Activated naive CD8-positive, alpha-beta T cell treated with anti-CD3 and anti-CD28 coated beads, Interleukin-2, amount 10 ng/mL, durations not matched to agents 7 days and 5 days (primary cell): ENCODE measurements around the gene SLC38A2. TPM values are rescaled to one million over a fixed set of nuclear protein-coding genes. Genes with fewer than 3 reads are reported as not detected.

Experiments used
- ATAC-seq: fragments of 150-1000 bp; cut with Tn5 transposase; one replicate; pipeline ENCODE4 v1.10.0; 2021; ENCODE audit warnings: low read depth, moderate library complexity
- POLR2A ChIA-PET: fragments of 350-600 bp; sonication (Branson Sonifier 250); formaldehyde crosslinking; loops from one replicate; lab custom pipeline; 2021; ENCODE audit warnings: antibody characterized with exemption; lab: Charles Lee
- DNase-seq: peaks from one replicate; pipeline ENCODE4 v3.0.0; 2021
- H3K27ac Mint-ChIP-seq: one replicate; pipeline ENCODE4 v1.8.0; 2022; ENCODE audit warnings: mild to moderate bottlenecking, mixed read lengths
- H3K27me3 Mint-ChIP-seq: one replicate; pipeline ENCODE4 v1.8.0; 2022; ENCODE audit warnings: mild to moderate bottlenecking, moderate library complexity, mixed read lengths
- H3K36me3 Mint-ChIP-seq: one replicate; pipeline ENCODE4 v1.8.0; 2021; ENCODE audit warnings: mild to moderate bottlenecking, mixed read lengths
- H3K4me1 Mint-ChIP-seq: one replicate; pipeline ENCODE4 v1.8.0; 2021; ENCODE audit warnings: mixed read lengths
- H3K4me3 Mint-ChIP-seq: one replicate; pipeline ENCODE4 v1.8.0; 2022; ENCODE audit warnings: mild to moderate bottlenecking, moderate library complexity, mixed read lengths
- H3K9me3 Mint-ChIP-seq: one replicate; pipeline ENCODE4 v1.8.0; 2021; ENCODE audit warnings: mixed read lengths
- total RNA-seq, 2 experiments: library from RNA; stranded (reverse); gene quantifications; one replicate each; pipeline ENCODE4 v1.2.3, GENCODE V29; 2021

The SLC38A2 gene
- total RNA-seq, 2 experiments from 2014 or later: 227 to 253 TPM

DNA sequence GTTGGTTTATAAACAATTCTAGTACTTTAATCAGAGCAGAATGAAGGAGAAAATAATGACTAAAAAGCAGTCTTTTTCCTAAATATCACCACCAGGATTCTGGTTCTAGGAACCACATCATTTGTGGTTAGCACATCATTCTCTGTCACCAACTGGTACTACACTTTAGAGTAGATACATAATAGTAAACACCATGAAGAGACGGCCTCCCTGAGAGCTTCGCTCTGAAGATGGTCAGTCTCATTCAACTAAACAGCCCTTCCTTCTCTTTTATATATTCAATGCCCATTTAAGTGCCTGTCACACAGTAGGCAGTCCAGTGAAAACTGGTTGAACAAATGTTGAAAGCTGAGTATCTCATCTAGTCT is 10.9 kb downstream of the SLC38A2 start:
- ATAC-seq: peak; percentile 20

DNA sequence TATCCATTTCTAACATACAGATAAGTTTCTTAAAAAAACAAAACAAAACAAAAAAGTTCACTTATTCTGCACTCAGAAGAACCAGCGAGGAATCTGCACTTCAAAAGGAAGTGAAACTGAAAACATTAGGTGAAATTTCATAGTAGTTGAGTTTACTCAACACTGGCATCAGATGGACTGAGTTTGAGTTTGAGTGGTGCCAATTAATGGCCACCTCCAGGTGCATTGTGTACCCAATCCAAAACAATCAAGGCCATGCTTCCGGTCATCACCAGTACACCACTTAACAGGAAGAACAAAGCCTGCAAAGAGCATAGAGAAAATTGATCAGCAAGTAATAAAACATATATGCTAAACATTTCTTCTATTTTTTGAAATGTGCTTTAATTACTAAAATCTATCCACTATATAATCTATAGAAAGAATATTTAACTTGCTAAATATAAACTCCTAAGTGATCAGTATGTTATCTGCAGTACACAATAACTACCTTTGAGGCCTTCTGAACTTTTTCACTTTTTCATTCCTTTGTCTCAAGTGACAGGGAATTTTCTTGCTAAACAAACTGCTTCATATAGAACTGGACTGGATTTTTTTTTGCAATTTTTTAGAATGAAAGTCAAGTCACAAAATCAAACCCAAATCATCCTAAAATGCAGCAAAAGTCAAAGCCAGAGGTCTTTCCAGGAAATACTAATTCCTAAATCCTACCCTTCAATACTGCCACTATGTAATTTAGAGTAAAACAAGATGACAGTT is 11.5 kb downstream of the SLC38A2 start:
- Mint-ChIP-seq H3K36me3 (peaks cover 61% of the 10 kb centered on the region), H3K9me3 (no peaks in the 10 kb centered on the region), H3K4me1 (peaks cover 40% of the 10 kb centered on the region), H3K27me3 (no peaks in the 10 kb centered on the region), H3K27ac (peak overlapping the region; percentile 66), H3K4me3 (peak overlapping the region; percentile 15)
- no peak for DNase-seq
- POLR2A ChIA-PET: interaction anchor here (0.9 to 1.5 kb wide), 3 partner anchors 9 to 236 kb away, joined by 3 to 4 read pairs (median 3); no protein-coding TSS in a partner anchor
- ATAC-seq: peak; percentile 31

More for the DNA sequence above, 10.9 kb downstream of the SLC38A2 start:
- Mint-ChIP-seq H3K9me3 (no peaks in the 10 kb centered on the region), H3K27ac (peak overlapping the region; percentile 28), H3K4me1 (peaks cover 42% of the 10 kb centered on the region), H3K4me3 (no peak overlapping the region), H3K36me3 (peaks cover 64% of the 10 kb centered on the region), H3K27me3 (no peaks in the 10 kb centered on the region)
- POLR2A ChIA-PET: interaction anchor here (0.5 to 1.5 kb wide), 4 partner anchors 9 to 237 kb away, joined by 3 to 4 read pairs (median 3); no protein-coding TSS in a partner anchor
- no peak for DNase-seq

DNA sequence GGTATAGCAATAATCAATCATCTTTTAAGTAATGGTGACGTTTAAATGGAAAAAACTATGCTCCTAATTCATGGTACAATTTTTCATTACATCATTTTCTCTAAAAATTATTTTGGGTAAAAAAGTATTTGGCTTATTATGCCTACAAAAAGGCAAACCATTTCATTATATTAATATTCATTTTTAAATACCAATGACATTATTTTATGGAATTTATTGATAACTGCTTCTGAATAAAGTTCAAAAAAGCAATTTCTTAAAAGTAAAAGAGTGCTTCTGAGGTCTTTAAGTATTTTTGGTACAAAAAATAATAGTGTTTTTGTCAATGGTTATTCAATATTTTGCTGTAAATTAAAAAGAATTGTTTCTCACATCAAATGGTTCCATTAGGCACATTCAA is 12.2 kb downstream of the SLC38A2 start:
- H3K36me3 Mint-ChIP-seq: peaks cover 56% of the 10 kb centered on the region
- POLR2A ChIA-PET: no interaction called here
- H3K27ac Mint-ChIP-seq: no peak overlapping the region
- no peaks in the 10 kb centered on the region for H3K9me3 Mint-ChIP-seq
- H3K4me3 Mint-ChIP-seq: no peak overlapping the region
- no peak for DNase-seq
- H3K4me1 Mint-ChIP-seq: peaks cover 34% of the 10 kb centered on the region
- ATAC-seq: no peak
- H3K27me3 Mint-ChIP-seq: no peaks in the 10 kb centered on the region

DNA sequence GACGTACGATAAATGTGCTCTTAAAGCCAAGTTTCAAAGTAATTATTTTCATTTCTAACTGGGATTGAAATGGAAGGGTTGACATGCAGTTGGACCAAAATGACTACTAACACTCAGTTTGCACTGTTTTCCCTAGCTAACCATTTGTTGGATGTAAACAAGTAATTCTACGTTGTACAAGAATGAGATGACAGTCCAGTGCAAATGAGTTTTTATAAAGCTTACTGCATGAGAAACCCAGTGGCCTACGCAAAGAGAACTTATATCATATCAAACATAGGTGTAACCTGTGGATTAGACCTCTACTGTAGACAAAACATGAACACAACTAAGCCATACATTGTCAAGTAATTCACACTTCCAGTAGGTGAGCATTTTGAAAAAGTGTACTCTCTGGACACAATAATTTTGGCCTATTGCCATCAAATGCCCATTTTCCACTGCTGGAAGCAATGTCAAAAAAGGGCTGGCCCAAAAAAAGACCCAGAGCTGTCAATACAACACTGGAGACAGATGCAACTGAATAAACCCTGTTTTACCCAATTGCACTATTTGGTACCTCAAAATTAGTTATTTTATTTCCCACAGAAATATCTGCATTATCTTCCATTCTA is 12.8 kb downstream of the SLC38A2 start:
- POLR2A ChIA-PET: interaction anchor here (1.1 kb wide), 1 partner anchor 11 kb away, joined by 5 read pairs; no protein-coding TSS in a partner anchor
- ATAC-seq (no peak), DNase-seq (no peak)
- H3K4me3 Mint-ChIP-seq: no peak overlapping the region
- H3K4me1 Mint-ChIP-seq: peaks cover 29% of the 10 kb centered on the region
- no peaks in the 10 kb centered on the region for H3K9me3 Mint-ChIP-seq
- no peaks in the 10 kb centered on the region for H3K27me3 Mint-ChIP-seq
- H3K36me3 Mint-ChIP-seq: peaks cover 53% of the 10 kb centered on the region
- H3K27ac Mint-ChIP-seq: no peak overlapping the region

DNA sequence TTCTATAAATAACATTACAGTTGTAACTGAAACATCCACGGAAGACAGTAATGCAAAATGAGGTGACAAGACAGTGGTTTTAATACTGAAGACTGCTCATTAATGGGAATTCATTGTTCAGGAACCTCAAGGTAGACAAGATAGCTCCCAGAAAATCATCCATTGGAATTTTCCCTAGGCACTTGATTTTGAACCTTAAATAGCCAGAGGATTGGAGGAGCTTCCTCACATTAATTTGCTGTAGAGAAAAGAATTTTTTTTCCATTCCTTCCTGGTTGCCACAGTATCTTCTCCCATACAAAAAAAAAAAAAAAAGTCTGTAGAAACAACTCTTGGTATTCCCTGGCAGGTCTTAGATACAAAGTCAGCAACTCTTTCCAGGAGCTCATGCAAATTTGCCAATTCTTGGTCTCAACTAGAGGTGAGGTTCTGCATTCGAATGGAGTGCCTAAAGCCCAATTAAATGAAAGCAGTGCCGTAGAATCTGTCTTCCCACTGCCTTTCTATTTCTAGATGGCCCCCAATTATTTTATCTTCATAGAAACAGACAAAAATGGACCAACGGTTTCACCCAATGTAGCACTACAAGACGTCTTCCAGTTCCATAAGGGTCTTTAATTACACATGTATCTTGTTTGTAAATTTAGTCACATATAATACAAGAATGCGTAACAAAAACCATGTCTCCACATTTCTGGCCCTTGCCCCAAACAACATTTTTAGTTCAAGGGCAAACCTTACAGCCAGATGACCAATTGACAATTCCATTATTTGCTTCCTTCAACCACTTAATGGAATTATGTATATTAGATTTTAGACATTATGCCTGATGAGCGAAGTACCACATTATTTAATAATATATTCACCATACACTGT is 13.5 kb downstream of the SLC38A2 start:
- Mint-ChIP-seq H3K4me3 (no peak overlapping the region), H3K9me3 (no peaks in the 10 kb centered on the region), H3K4me1 (peaks cover 30% of the 10 kb centered on the region), H3K27me3 (no peaks in the 10 kb centered on the region), H3K27ac (no peak overlapping the region), H3K36me3 (peaks cover 48% of the 10 kb centered on the region)
- ATAC-seq (no peak), DNase-seq (no peak)
- POLR2A ChIA-PET: interaction anchor here (0.7 to 1.1 kb wide), 3 partner anchors 12 to 184 kb away, joined by 4 to 6 read pairs (median 5); partner anchors contain the start of gene SLC38A1

DNA sequence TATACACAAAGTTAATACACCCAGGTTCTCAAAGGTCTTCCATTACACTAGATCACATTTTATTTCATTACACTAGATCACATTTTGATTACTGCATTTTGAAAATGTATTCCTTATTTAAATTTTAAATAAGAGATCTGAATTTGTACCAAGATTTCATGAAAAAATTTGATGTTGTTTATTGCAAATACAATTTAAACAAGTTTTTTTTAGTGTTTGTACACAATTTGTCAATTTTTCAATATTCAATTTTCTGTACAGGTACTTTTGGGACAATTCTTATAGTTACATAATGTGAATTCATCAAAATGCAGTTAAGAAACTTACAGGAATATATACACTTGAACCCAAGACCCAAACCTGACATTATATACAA is 14.3 kb downstream of the SLC38A2 start:
- Mint-ChIP-seq H3K27me3 (no peaks in the 10 kb centered on the region), H3K36me3 (peaks cover 41% of the 10 kb centered on the region), H3K4me3 (no peak overlapping the region), H3K9me3 (no peaks in the 10 kb centered on the region), H3K27ac (no peak overlapping the region), H3K4me1 (peaks cover 30% of the 10 kb centered on the region)
- ATAC-seq (no peak), DNase-seq (no peak)
- POLR2A ChIA-PET: interaction anchor here (0.7 to 2.2 kb wide), 2 partner anchors 89 to 166 kb away, joined by 5 to 6 read pairs; partner anchors contain the start of gene SLC38A1

DNA sequence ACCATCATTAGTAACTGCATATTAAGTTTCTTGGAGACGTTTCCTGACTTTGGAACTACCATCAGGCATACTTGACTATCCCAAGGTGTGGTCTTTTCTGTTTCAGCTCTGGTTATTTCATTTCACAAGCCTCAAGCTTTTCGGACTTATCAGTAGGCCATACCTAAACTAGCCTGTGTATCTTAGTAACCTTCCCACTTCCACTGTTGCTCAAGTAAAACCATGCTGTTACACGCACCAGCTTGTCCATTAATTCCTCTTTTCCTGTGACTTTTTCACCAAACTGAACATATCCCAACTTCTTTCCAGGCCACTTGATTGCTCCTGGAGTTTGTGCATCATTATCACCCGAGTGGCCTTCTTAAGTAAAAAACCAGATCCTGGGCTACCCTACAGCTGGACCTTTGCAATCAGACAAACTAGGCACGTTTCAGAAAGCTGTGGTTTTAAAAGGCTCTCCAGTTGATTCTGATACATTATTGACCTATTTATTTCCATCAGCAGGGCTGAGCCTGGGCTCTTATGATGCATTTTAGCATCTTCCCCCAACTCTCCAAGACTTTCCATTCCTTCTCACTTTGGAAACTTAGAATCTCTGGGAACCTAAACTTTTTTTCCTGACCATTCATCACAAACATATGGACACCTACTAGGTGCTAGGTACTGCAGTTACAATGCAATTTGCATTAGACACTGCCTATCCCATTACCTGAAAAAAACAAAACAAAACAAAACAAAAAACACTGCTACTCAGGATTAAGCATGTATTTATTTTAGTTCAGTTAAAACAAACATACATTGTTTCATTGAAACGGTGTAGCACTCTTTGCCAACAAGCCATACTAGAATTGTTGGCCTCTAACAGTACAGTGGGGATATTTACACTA is 14.9 kb downstream of the SLC38A2 start:
- Mint-ChIP-seq H3K36me3 (peaks cover 35% of the 10 kb centered on the region), H3K27me3 (no peaks in the 10 kb centered on the region), H3K9me3 (no peaks in the 10 kb centered on the region), H3K4me1 (peaks cover 28% of the 10 kb centered on the region), H3K27ac (peak overlapping the region; percentile 18), H3K4me3 (no peak overlapping the region)
- ATAC-seq (no peak), DNase-seq (no peak)
- POLR2A ChIA-PET: interaction anchor here (1.2 to 2.2 kb wide), 2 partner anchors 88 to 167 kb away, joined by 5 to 6 read pairs; no protein-coding TSS in a partner anchor

DNA sequence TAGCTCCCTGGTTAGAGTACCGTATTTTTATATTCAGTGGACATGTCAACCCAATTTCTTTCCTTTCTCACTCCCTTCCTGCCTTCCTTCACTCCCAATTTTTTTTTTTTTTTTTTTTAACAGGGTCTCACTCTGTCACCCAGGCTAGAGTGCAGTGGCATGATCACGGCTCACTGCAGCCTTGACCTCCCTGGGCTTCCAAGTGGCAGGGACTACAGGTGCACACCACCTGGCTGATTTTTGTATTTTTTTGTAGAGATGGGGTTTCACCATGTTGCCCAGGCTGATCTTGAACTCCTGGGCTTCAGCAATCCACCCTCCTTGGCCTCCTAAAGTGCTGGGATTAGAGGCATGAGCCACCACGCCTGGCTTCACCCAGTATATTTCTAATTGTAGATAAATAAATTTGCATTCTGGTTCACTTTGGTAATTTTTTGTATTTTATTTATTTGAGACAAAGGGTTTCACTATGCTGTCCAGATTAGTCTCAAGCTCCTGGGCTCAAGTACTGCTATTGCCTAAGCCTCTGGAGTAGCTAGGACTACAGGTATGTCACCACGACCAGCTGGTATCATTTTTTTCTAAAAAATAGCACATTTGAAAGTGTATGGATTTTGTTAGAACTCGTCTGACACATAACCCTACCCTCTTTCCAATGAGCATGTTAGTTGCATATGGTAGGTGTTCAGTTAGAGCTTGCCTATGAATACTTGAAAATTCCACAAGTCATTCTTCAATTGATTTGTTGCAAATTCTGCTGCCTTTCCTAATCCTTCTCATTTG is 15.7 kb downstream of the SLC38A2 start:
- H3K27ac Mint-ChIP-seq: peak overlapping the region; percentile 34
- no peaks in the 10 kb centered on the region for H3K27me3 Mint-ChIP-seq
- no peak for ATAC-seq
- H3K36me3 Mint-ChIP-seq: peaks cover 28% of the 10 kb centered on the region
- DNase-seq: no peak
- H3K4me1 Mint-ChIP-seq: peaks cover 22% of the 10 kb centered on the region
- POLR2A ChIA-PET: interaction anchor here (1.2 to 2.2 kb wide), 3 partner anchors 87 to 304 kb away, joined by 3 to 6 read pairs (median 5); no protein-coding TSS in a partner anchor
- H3K9me3 Mint-ChIP-seq: no peaks in the 10 kb centered on the region
- H3K4me3 Mint-ChIP-seq: no peak overlapping the region

DNA sequence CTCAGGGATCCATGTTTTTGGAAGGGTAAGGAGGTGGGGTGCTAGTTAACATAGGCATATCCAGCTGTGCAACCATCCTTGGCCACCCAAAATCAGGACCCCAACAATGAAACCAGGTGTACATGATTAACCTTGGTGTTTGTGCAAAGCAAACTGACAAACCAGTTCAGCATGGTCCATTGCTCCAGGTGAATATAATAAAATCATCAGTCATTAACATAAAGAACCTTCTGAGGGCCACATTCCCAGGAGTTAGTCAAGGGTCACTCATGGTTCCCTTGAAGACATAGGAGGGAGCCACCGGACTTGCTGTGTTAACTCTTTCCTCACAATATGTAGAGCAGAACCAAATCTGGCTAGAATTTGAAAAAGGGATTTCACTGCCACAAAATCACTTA is 17.8 kb downstream of the SLC38A2 start:
- POLR2A ChIA-PET: no interaction called here
- H3K36me3 Mint-ChIP-seq: peaks cover 20% of the 10 kb centered on the region
- no peaks in the 10 kb centered on the region for H3K27me3 Mint-ChIP-seq
- H3K27ac Mint-ChIP-seq: no peak overlapping the region
- H3K9me3 Mint-ChIP-seq: peaks cover 1% of the 10 kb centered on the region
- DNase-seq (no peak), ATAC-seq (no peak)
- no peak overlapping the region for H3K4me3 Mint-ChIP-seq
- peaks cover 11% of the 10 kb centered on the region for H3K4me1 Mint-ChIP-seq

DNA sequence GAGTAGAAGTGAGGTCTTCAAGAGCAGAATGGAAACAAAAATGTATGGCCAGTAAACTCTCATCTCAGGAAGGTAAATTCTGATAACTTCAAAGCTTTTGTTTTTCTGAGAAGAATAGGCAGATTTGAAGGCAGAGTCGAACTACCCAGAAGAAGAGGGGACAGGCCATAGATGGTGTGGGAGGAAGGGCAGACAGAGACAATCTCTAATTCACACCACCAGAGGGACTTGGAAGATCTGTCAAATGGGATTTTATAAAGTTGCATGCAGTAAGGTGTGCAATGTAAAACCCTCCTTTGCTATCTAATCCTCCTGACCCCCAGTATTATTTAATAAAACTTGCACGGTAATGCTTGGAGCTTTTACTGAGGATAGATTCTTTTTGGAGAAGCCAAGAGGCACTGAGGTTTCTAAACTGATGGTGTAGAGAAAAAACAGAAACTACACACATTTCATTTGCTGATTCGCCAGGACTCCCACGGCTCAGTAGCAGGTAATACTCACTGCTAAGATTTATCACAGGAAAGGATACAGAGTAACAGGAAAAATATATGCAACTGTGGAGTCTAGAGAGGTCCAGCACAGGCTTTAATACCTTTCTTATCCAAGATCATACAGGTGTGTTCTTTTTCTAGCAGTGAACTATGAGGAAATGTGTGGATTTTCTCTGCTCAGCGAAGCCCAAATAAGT is 18.3 kb downstream of the SLC38A2 start:
- Mint-ChIP-seq H3K9me3 (peaks cover 1% of the 10 kb centered on the region), H3K27ac (no peak overlapping the region), H3K27me3 (no peaks in the 10 kb centered on the region), H3K4me3 (no peak overlapping the region), H3K4me1 (peaks cover 15% of the 10 kb centered on the region), H3K36me3 (peaks cover 15% of the 10 kb centered on the region)
- DNase-seq (no peak), ATAC-seq (peak; percentile 37)
- POLR2A ChIA-PET: no interaction called here

DNA sequence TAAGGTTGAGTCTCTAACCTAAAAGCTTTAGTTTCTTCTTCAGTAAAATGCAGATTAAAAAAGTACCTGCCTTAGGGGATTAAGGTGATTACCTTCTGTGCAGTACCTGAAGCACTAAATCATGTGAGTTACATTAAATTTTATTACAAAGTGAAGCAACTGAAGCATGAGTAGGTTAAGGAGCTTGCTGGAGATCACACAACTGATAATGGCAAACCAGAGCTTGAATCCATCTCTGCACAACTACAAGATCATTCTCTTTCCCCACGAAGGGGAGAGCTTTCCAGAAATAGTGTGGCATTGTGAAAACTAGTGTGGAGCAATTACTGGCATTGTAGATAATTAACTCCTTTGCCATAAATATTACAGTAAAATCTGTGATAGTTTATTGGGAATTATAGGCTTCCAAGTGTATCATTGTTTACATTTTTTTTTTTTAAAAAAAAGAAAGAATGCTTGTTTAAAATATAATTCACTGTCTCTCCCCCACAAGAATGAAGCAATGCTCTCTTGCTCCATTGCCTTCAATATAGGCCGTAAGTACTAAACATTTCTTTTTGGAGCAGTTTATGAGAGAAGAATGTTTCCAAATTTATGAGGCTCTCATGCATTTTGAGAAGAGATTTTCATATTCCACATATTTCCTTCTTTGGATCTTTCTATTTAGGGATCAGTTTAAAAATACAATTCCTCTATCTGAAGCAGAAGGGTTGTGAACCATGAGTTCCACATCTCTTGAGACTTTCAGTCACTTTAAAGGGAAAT is 20.5 kb downstream of the SLC38A2 start:
- Mint-ChIP-seq H3K4me1 (peaks cover 15% of the 10 kb centered on the region), H3K36me3 (peaks cover 3% of the 10 kb centered on the region), H3K9me3 (peaks cover 1% of the 10 kb centered on the region), H3K27me3 (no peaks in the 10 kb centered on the region), H3K27ac (no peak overlapping the region), H3K4me3 (no peak overlapping the region)
- DNase-seq (no peak), ATAC-seq (no peak)
- POLR2A ChIA-PET: no interaction called here
